ENCODE results near the gene REX1BD. TPM values are rescaled to one million over a fixed set of nuclear protein-coding genes. Genes with fewer than 3 reads are reported as not detected.

REX1BD gene
- total and polyA plus RNA-seq, 3 experiments from 2014 or later, result 107 to 169 (median 110) TPM

- ChIA-PET POLR2A (no interaction called here), CTCF (no interaction called here)
- Mint-ChIP-seq H3K27ac (no peak overlapping the region), H3K27me3 (peaks cover 5 to 9% of the 10 kb centered on the region in 2 donors), H3K4me3 (no peak overlapping the region), H3K4me1 (peaks cover 21 to 27% (median 26%) of the 10 kb centered on the region in 3 donors), H3K36me3 (no peaks in the 10 kb centered on the region), H3K9me3 (no peaks in the 10 kb centered on the region)
- no peak for DNase-seq
- H3K27ac ChIP-seq (ENCODE audit: low read depth, low read length), result no peak overlapping the region
- no peaks in the 10 kb centered on the region for H3K9me3 ChIP-seq (ENCODE audit: low read length)
- H3K4me3 ChIP-seq (ENCODE audit: low read length), result no peak overlapping the region
- H3K4me1 ChIP-seq (ENCODE audit: insufficient read depth, low read length), result peaks cover 19% of the 10 kb centered on the region
- no peaks in the 10 kb centered on the region for H3K36me3 ChIP-seq (ENCODE audit: insufficient read depth, low read length)
- no peaks in the 10 kb centered on the region for H3K27me3 ChIP-seq (ENCODE audit: insufficient read depth, low read length, poor library complexity, severe bottlenecking)
Measured at GRCh38 chr19:18633321-18633720, 44.7 kb downstream of the REX1BD start.

GRCh38 chr19:18634612-18635297, 46.2 kb downstream of the REX1BD start:
- CTCF ChIA-PET, result no interaction called here
- H3K27ac ChIP-seq (ENCODE audit: low read depth, low read length), result no peak overlapping the region
- Mint-ChIP-seq H3K36me3 (no peaks in the 10 kb centered on the region), H3K9me3 (no peaks in the 10 kb centered on the region), H3K4me1 (peaks cover 25 to 34% (median 32%) of the 10 kb centered on the region in 3 donors), H3K27ac (peak overlapping the region in 4 of 8 donors; percentile 5 to 68 (median 58)), H3K4me3 (peak overlapping the region in 4 of 7 donors; percentile 49 to 75 (median 61)), H3K27me3 (peaks cover 5 to 6% of the 10 kb centered on the region in 2 donors)
- H3K4me3 ChIP-seq (ENCODE audit: low read length), result no peak overlapping the region
- peaks cover 19% of the 10 kb centered on the region for H3K4me1 ChIP-seq (ENCODE audit: insufficient read depth, low read length)
- H3K36me3 ChIP-seq (ENCODE audit: insufficient read depth, low read length), result no peaks in the 10 kb centered on the region
- POLR2A ChIA-PET, result no interaction called here
- no peaks in the 10 kb centered on the region for H3K27me3 ChIP-seq (ENCODE audit: insufficient read depth, low read length, poor library complexity, severe bottlenecking)
- DNase-seq, result no peak
- H3K9me3 ChIP-seq (ENCODE audit: low read length), result no peaks in the 10 kb centered on the region

GRCh38 chr19:18635831-18636182, 47.2 kb downstream of the REX1BD start:
- Mint-ChIP-seq H3K27me3 (peaks cover 5% of the 10 kb centered on the region in 2 donors), H3K27ac (peak overlapping the region in 7 of 8 donors; percentile 51 to 96 (median 89)), H3K4me1 (peaks cover 25 to 38% (median 37%) of the 10 kb centered on the region in 3 donors), H3K9me3 (no peaks in the 10 kb centered on the region), H3K36me3 (peaks cover 0 to 2% (median 0%) of the 10 kb centered on the region in 3 donors), H3K4me3 (peak overlapping the region; percentile 85 to 94 (median 89))
- Histone ChIP-seq H3K9me3 (ENCODE audit: low read length) (no peaks in the 10 kb centered on the region), H3K4me3 (ENCODE audit: low read length) (no peak overlapping the region), H3K4me1 (ENCODE audit: insufficient read depth, low read length) (peaks cover 19% of the 10 kb centered on the region), H3K36me3 (ENCODE audit: insufficient read depth, low read length) (no peaks in the 10 kb centered on the region), H3K27ac (ENCODE audit: low read depth, low read length) (no peak overlapping the region), H3K27me3 (ENCODE audit: insufficient read depth, low read length, poor library complexity, severe bottlenecking) (no peaks in the 10 kb centered on the region)
- ChIA-PET POLR2A (no interaction called here), CTCF (no interaction called here)
- DNase-seq, result no peak

GRCh38 chr19:18636183-18636968, 47.8 kb downstream of the REX1BD start:
- ChIA-PET POLR2A (no interaction called here), CTCF (no interaction called here)

GRCh38 chr19:18636969-18637629, 48.5 kb downstream of the REX1BD start, which contains the start of gene KLHL26:
Gene KLHL26 (plus strand): TSS chr19:18637028. CDS start chr19:18637055, 27 bp downstream.
- DNase-seq, result no peak
- Mint-ChIP-seq H3K4me3 (peak within 1 kb of the TSS; percentile 85 to 94 (median 89)), H3K36me3 (peaks cover 0 to 2% (median 0%) of the 10 kb centered on the region in 3 donors), H3K27me3 (peaks cover 5% of the 10 kb centered on the region in 2 donors), H3K9me3 (no peaks in the 10 kb centered on the region), H3K27ac (peak within 1 kb of the TSS; percentile 74 to 98 (median 91)), H3K4me1 (peaks cover 25 to 41% (median 40%) of the 10 kb centered on the region in 3 donors)
- no peaks in the 10 kb centered on the region for H3K27me3 ChIP-seq (ENCODE audit: insufficient read depth, low read length, poor library complexity, severe bottlenecking)
- H3K27ac ChIP-seq (ENCODE audit: low read depth, low read length), result peak within 1 kb of the TSS; percentile 83
- ChIA-PET CTCF (no interaction called here), POLR2A (no interaction called here)
- H3K4me3 ChIP-seq (ENCODE audit: low read length), result peak within 1 kb of the TSS; percentile 85
- no peaks in the 10 kb centered on the region for H3K9me3 ChIP-seq (ENCODE audit: low read length)
- peaks cover 19% of the 10 kb centered on the region for H3K4me1 ChIP-seq (ENCODE audit: insufficient read depth, low read length)
- no peaks in the 10 kb centered on the region for H3K36me3 ChIP-seq (ENCODE audit: insufficient read depth, low read length)

More at GRCh38 chr19:18636183-18636968, 47.8 kb downstream of the REX1BD start:
- Histone ChIP-seq H3K4me3 (ENCODE audit: low read length) (peak overlapping the region; percentile 85), H3K27ac (ENCODE audit: low read depth, low read length) (peak overlapping the region; percentile 54), H3K4me1 (ENCODE audit: insufficient read depth, low read length) (peaks cover 19% of the 10 kb centered on the region), H3K36me3 (ENCODE audit: insufficient read depth, low read length) (no peaks in the 10 kb centered on the region), H3K27me3 (ENCODE audit: insufficient read depth, low read length, poor library complexity, severe bottlenecking) (no peaks in the 10 kb centered on the region), H3K9me3 (ENCODE audit: low read length) (no peaks in the 10 kb centered on the region)
- peak overlapping the region; percentile 85 to 94 (median 89) for H3K4me3 Mint-ChIP-seq
- peak; percentile 96 to 99 (median 99) for DNase-seq
- H3K27me3 Mint-ChIP-seq, result peaks cover 5% of the 10 kb centered on the region in 2 donors
- H3K4me1 Mint-ChIP-seq, result peaks cover 25 to 38% (median 37%) of the 10 kb centered on the region in 3 donors
- no peaks in the 10 kb centered on the region for H3K9me3 Mint-ChIP-seq
- peaks cover 0 to 2% (median 0%) of the 10 kb centered on the region in 3 donors for H3K36me3 Mint-ChIP-seq
- H3K27ac Mint-ChIP-seq, result peak overlapping the region; percentile 73 to 96 (median 88)

- Mint-ChIP-seq H3K9me3 (no peaks in the 10 kb centered on the region), H3K4me3 (peak overlapping the region; percentile 85 to 94 (median 89)), H3K36me3 (peaks cover 0 to 2% (median 0%) of the 10 kb centered on the region in 3 donors), H3K4me1 (peaks cover 25 to 41% (median 41%) of the 10 kb centered on the region in 3 donors), H3K27ac (peak overlapping the region; percentile 74 to 98 (median 91)), H3K27me3 (peaks cover 5% of the 10 kb centered on the region in 2 donors)
- Histone ChIP-seq H3K9me3 (ENCODE audit: low read length) (no peaks in the 10 kb centered on the region), H3K4me3 (ENCODE audit: low read length) (peak overlapping the region; percentile 83), H3K27ac (ENCODE audit: low read depth, low read length) (peak overlapping the region; percentile 83), H3K4me1 (ENCODE audit: insufficient read depth, low read length) (peaks cover 19% of the 10 kb centered on the region), H3K27me3 (ENCODE audit: insufficient read depth, low read length, poor library complexity, severe bottlenecking) (no peaks in the 10 kb centered on the region), H3K36me3 (ENCODE audit: insufficient read depth, low read length) (no peaks in the 10 kb centered on the region)
- CTCF ChIA-PET, result no interaction called here
- POLR2A ChIA-PET, result no interaction called here
- DNase-seq, result no peak
Measured at GRCh38 chr19:18637673-18638630, 49.4 kb downstream of the REX1BD start.

- Histone ChIP-seq H3K27me3 (ENCODE audit: insufficient read depth, low read length, poor library complexity, severe bottlenecking) (no peaks in the 10 kb centered on the region), H3K4me1 (ENCODE audit: insufficient read depth, low read length) (peaks cover 19% of the 10 kb centered on the region), H3K27ac (ENCODE audit: low read depth, low read length) (no peak overlapping the region), H3K4me3 (ENCODE audit: low read length) (no peak overlapping the region), H3K36me3 (ENCODE audit: insufficient read depth, low read length) (no peaks in the 10 kb centered on the region), H3K9me3 (ENCODE audit: low read length) (no peaks in the 10 kb centered on the region)
- ChIA-PET POLR2A (no interaction called here), CTCF (interaction anchor here (0.6 kb wide), 1 partner anchor 177 kb away, joined by 4 read pairs; no protein-coding TSS in a partner anchor)
- Mint-ChIP-seq H3K27me3 (peaks cover 0 to under 1% of the 10 kb centered on the region in 2 donors), H3K4me3 (peak overlapping the region in 1 of 7 donors; percentile 13), H3K4me1 (peaks cover 25 to 49% (median 44%) of the 10 kb centered on the region in 3 donors), H3K9me3 (no peaks in the 10 kb centered on the region), H3K27ac (peak overlapping the region in 4 of 8 donors; percentile 22 to 56 (median 46)), H3K36me3 (peaks cover 0 to 4% (median 2%) of the 10 kb centered on the region in 3 donors)
- DNase-seq, result no peak
Measured at GRCh38 chr19:18639706-18640243, 51.2 kb downstream of the REX1BD start.

Data from CD8-positive, alpha-beta memory T cell (primary cell).